ENCODE results near the gene ITGB1.
"Not testable (repeated sequence)": the region's sequence is repeated elsewhere in the genome, so short reads cannot be mapped to it uniquely, and the experiment has no call there.

Gene ITGB1

DNA sequence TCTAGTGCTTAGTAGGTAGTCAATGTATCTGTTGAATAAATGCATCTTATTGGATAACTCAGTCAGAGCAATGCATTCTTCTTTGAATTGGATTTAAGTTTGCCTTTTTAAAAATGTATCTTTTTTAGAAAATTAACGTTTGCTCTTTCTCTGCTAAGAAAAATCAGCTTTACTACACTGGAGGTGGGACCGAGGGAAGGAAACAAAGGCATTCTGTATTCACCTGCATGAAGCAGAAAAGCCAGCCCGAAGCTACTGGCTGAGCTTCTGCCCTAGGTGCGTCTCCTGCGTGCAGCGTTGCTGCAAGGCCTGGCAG, 22.2 kb upstream of the ITGB1 start:
- DNase-seq: no peak

GRCh38 chr10:32979719-32980118, 21.7 kb upstream of the ITGB1 start:
- not testable (repeated sequence) for DNase-seq

- DNase-seq: no peak
Measured at GRCh38 chr10:32979041-32979440, 21.0 kb upstream of the ITGB1 start.

GRCh38 chr10:32977846-32978809, 20.1 kb upstream of the ITGB1 start:
- not testable (repeated sequence) for DNase-seq

GRCh38 chr10:32976338-32976737, 18.3 kb upstream of the ITGB1 start:
- DNase-seq: no peak

DNA sequence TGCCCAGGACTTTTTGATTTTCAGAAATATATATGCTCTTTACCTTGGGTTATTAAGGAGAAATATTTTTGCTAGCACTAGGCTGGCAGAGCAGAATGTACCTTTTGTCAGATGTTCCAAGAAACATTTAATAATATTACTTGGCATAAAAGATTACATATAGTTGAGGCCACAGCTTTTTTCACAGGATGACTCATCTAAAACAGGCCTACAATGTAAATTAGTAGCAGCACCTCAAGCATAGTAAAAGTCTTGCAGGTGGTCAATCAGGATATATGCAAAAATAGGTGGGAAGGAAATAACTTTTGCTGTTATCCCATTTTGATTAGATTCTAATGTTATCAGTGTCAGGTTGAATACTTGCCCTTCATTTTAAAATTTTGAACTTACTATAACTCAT, 14.9 kb upstream of the ITGB1 start:
- no peak for DNase-seq

- no peak for DNase-seq
Measured at GRCh38 chr10:32972460-32972859, 14.4 kb upstream of the ITGB1 start.

DNA sequence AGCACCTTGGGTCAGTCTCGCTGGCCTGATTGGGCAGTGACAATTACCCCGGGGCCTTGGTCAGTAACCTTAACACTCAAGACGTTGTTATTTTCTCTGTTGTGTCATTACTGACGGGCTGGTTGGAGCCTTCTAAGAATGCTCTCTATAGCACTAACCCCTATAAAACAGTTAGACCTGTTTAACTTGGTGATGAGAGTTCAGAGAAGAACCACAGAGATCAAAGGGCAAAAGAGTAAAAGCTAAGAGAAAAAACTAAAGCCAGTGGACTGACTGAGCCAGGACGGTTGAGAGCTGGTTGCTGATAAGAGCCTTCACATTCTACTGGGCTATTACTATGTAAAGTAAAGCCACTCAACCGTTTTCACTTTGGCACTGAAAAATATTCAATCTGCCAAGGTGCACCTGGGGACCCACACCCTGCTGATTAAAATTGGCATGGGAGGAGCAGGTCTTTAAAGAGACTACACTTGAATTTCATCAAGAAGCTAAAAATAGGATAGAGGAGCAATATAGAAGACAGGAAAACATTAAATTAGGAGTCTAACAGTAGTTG, 13.6 kb upstream of the ITGB1 start:
- DNase-seq: no peak

DNA sequence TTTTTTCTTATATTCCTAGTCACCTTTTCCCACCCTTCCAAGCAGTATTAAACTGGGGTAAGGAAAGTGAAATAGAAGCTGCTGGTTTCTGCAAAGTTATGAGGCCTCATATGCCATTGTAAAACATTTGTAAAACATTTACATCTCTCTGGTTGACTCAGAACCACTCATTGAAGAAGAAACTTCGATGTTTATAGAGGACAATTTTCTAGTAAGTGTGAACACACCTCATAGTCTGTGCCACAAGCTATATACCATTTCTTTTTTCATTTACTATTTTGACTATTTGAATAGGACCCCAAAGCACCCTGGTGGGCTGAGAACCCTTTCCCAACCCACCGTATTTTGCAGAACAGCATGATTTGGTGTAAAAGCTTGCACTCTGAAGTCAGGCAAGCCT, 12.9 kb upstream of the ITGB1 start:
- DNase-seq: no peak

DNA sequence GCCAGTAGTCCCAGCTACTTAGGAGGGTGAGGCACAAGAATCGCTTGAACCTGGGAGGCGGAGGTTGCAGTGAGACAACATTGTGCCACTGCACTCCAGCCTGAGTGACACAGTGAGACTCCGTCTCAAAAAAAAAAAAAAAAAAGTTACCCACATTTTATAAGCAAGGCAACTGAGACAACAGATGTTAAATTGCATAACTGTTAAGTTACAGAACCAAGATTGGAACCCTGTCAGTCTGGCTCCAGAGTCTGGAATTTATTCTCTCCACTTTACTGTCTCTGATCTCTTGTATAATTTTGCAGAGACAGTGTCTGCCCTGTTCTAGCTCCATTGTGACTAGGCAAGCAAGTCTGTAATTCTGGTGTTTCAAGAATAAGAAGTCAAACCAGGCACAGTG, 6.2 kb upstream of the ITGB1 start:
- DNase-seq: no peak

- no peak for DNase-seq
Measured at GRCh38 chr10:32963096-32963495, 5.1 kb upstream of the ITGB1 start.

- no peak for DNase-seq
Measured at GRCh38 chr10:32962521-32962920, 4.5 kb upstream of the ITGB1 start.

DNA sequence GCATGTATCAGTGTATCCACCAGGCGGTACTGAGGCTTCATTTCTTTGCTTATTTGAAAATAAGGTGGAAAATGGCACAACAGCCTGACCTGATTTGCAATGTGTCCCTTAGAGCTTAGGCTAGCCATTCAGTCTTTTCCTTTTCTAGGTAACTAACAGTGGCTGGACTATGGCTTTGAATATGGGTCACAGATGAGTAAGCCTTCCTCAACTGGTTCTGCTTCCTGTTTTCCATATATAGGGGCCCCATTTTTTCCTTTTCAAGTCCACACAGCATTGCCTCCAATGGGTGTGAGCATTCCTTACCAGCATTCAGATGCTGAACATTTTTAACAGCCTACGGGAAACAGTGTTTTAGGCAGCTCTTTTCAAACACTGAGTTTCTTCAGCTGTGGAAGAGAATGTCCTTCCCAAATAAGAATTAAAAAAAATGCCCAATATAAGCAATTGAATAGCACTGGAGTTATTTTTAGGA, 3.9 kb upstream of the ITGB1 start:
- no peak for DNase-seq

DNA sequence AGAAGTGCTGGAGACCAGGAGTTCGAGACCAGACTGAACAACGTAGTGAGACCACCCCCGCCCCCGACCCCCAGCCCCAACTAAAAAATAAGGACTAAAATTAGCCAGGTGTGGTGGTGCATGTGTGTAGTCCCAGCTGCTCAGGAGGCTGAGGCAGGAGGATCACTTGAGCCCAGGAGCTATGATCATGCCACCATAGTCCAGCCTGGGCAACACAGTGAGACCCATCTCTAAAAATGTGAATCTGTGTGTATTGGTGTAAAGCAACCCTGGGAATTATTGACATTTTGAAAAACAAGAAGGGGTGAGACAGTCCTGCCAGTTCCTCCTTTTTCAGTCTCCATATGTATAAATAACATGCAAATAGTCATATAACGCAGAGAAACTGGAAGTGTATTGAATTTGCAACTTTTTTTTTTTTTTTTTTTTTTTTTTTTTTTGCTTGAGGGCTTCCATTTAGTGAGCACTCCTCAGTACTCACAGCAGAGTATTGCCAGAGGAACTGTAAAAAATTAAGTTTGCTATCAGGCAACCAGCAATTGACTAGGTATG, 3.4 kb upstream of the ITGB1 start:
- DNase-seq: no peak

DNA sequence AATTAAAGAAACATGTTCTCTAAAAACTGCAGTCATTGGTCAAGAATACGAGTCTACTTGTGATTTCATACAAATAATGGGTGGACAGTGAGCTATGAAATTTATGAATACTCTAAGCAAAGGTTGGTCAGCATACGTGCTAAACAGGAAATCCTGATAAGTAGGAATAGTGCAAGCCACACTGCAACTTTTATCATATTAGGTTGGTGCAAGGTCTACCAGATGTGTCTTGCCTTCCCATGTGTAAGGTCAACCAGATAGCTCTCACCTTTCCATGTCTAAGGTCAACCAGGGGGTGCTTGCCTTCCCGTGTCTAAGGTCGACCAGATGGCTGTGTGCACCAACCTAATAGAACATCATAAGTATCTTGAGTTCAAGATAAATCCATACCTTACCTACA, 2.0 kb upstream of the ITGB1 start:
- DNase-seq: no peak

DNA sequence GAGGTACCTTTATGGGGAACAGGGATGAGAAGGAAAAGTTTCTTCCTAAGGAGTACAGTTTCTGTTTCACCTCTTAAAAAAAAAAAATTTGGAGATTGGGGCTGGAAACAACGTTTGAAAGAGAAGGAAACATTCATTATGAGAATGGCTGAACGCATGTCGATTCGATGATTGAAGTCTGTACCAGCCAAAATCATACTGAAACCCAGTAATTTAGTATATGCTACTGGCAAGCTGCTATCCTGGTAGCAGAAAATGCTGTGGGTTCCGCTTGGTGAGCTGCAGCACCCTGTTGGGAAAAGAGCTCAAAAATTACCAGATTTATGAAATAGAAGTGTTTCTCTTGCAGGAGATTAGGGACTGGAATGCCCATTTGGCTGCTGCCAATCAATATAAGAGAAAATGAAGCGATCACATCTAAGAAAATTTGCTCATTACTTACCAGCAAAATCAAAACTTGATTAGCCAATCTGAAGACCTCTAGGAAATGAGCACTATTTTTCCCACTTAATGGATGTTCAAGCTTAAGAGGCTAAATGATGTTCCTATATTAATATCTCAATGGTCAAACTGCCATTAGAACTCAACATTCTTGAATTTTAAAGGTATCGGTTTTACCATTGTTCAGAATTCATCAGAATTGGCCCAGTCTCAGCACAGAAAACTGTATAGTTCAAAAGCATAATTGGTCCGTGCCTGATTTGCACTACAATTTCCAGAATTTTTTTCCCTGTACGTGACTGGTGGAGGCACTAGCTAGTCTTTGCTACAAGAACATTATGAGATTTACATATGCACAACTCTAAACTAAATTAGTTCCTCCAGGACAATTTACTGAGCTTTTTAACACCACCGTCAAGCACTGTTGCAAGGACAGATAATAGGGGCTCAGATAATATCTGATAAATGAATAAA, 1.2 kb upstream of the ITGB1 start:
- no peak for DNase-seq

DNA sequence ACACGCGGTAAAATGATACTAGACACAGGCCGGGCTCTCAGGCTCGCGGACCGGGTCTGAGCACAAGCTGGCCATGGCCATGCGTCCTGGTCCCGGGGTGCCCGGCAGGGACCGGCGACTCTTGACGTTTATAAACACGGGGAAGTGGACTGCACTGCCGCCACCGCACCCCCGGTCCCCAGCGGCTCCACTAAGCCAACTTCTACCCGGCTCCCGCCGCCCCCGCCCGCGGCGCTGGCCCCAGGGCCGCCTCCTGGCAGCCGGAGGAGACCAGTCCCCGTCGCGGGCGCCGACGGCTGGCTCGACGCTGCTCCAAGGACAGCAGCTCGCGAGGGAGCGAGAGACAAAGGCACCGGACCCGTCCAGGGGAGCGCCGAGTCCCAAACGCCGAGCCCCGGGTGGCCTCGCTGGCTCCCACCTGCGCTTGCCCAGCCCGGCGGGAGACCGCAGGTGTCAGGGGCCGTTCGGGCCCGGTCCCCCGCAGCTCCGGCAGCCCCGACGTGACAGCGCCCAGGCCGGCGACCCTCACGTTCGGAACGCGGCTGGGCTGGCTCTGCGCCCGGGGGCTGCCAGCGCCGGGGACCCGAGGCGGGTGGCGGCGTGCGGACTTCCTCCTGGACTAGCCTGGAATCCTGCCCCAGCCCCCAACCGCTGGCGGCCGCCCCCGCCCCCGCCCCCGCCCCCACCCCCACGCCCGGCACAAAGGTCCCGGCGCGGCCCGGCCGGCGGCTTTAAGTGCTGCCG, 517 bp downstream of the ITGB1 start:
- peak; percentile 75 for DNase-seq

- DNase-seq: no peak
Measured at GRCh38 chr10:32956365-32957197, 1.4 kb downstream of the ITGB1 start.

DNA sequence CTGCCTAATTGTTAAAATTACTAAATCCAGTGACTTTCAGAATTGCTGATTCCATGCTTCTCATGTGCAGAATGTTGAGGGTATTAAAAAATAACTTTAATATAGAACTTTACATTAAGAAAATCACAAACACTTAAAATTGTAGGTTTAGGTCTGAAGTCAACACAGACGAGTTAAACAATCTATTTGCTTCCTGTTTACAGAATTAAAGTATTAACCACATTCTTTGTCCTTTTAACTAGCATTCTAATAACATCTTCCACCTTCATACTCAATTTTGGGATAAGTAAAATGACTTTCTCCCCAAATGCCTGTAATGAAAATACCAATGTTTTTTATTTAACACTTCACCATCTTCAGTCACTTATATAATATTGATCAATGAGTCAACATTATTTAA, 2.2 kb downstream of the ITGB1 start:
- DNase-seq: no peak

- DNase-seq: no peak
Measured at GRCh38 chr10:32955299-32955772, 2.7 kb downstream of the ITGB1 start.
